Measurements from ENCODE around the gene HADHA. TPM values are rescaled to one million over a fixed set of nuclear protein-coding genes. Genes with fewer than 3 reads are reported as not detected.
A peak's percentile ranks its signal among the peaks of the same experiment; 100 is the strongest.

The HADHA gene
- total and polyA plus RNA-seq, 5 donors from 2014 or later: 68.8 to 140 (median 131) TPM

GRCh38 chr2:26177122-26177521 lies 67.3 kb downstream of the HADHA start:
- H3K27me3 Mint-ChIP-seq: peaks cover 48% of the 10 kb centered on the region
- peaks cover 0 to 3% (median 0%) of the 10 kb centered on the region in 7 donors for H3K9me3 Mint-ChIP-seq
- H3K27ac ChIP-seq (ENCODE audit: insufficient read depth, low read length, poor library complexity, severe bottlenecking): no peak overlapping the region
- no peak overlapping the region for H3K4me3 ChIP-seq (ENCODE audit: low read depth, low read length)
- DNase-seq (no peak), ATAC-seq (ENCODE audit: low read depth in 2 of 2) (no peak)
- H3K36me3 ChIP-seq (ENCODE audit: control insufficient read depth, insufficient read depth, low read length): no peaks in the 10 kb centered on the region
- peaks cover 0 to 19% (median 5%) of the 10 kb centered on the region in 4 donors for H3K4me1 Mint-ChIP-seq
- no peaks in the 10 kb centered on the region for H3K36me3 Mint-ChIP-seq
- H3K27ac Mint-ChIP-seq: no peak overlapping the region
- H3K4me1 ChIP-seq (ENCODE audit: control insufficient read depth, insufficient read depth, low read length, poor library complexity, severe bottlenecking): peaks cover 23% of the 10 kb centered on the region
- H3K9me3 ChIP-seq (ENCODE audit: control insufficient read depth in 2 of 2, low read length in 2 of 2): no peaks in the 10 kb centered on the region
- no peak overlapping the region for H3K4me3 Mint-ChIP-seq
- peaks cover 10% of the 10 kb centered on the region for H3K27me3 ChIP-seq (ENCODE audit: control insufficient read depth, insufficient read depth, low read length)

- Mint-ChIP-seq H3K36me3 (no peaks in the 10 kb centered on the region), H3K9me3 (peaks cover 0 to 4% (median 0%) of the 10 kb centered on the region in 7 donors), H3K4me1 (peaks cover 0 to 26% (median 9%) of the 10 kb centered on the region in 4 donors), H3K4me3 (peak overlapping the region in 2 of 4 donors; percentile 28 to 33), H3K27me3 (peaks cover 52% of the 10 kb centered on the region), H3K27ac (no peak overlapping the region)
- ATAC-seq (ENCODE audit: low read depth in 2 of 2) (no peak), DNase-seq (no peak)
- Histone ChIP-seq H3K36me3 (ENCODE audit: control insufficient read depth, insufficient read depth, low read length) (no peaks in the 10 kb centered on the region), H3K27me3 (ENCODE audit: control insufficient read depth, insufficient read depth, low read length) (peaks cover 10% of the 10 kb centered on the region), H3K4me1 (ENCODE audit: control insufficient read depth, insufficient read depth, low read length, poor library complexity, severe bottlenecking) (peaks cover 24% of the 10 kb centered on the region), H3K27ac (ENCODE audit: insufficient read depth, low read length, poor library complexity, severe bottlenecking) (no peak overlapping the region), H3K9me3 (ENCODE audit: control insufficient read depth in 2 of 2, low read length in 2 of 2) (no peaks in the 10 kb centered on the region), H3K4me3 (ENCODE audit: low read depth, low read length) (no peak overlapping the region)
Measured at GRCh38 chr2:26176279-26176615, 68.2 kb downstream of the HADHA start.

GRCh38 chr2:26175466-26176278 lies 68.8 kb downstream of the HADHA start:
- Histone ChIP-seq H3K4me3 (ENCODE audit: low read depth, low read length) (no peak overlapping the region), H3K36me3 (ENCODE audit: control insufficient read depth, insufficient read depth, low read length) (no peaks in the 10 kb centered on the region), H3K27ac (ENCODE audit: insufficient read depth, low read length, poor library complexity, severe bottlenecking) (no peak overlapping the region), H3K4me1 (ENCODE audit: control insufficient read depth, insufficient read depth, low read length, poor library complexity, severe bottlenecking) (peaks cover 24% of the 10 kb centered on the region), H3K9me3 (ENCODE audit: control insufficient read depth in 2 of 2, low read length in 2 of 2) (no peaks in the 10 kb centered on the region), H3K27me3 (ENCODE audit: control insufficient read depth, insufficient read depth, low read length) (peaks cover 10% of the 10 kb centered on the region)
- peaks cover 0 to 26% (median 9%) of the 10 kb centered on the region in 4 donors for H3K4me1 Mint-ChIP-seq
- H3K9me3 Mint-ChIP-seq: peaks cover 0 to 4% (median 0%) of the 10 kb centered on the region in 7 donors
- H3K27ac Mint-ChIP-seq: no peak overlapping the region
- no peak for ATAC-seq (ENCODE audit: low read depth in 2 of 2)
- no peak for DNase-seq
- peaks cover 53% of the 10 kb centered on the region for H3K27me3 Mint-ChIP-seq
- peak overlapping the region in 1 of 4 donors; percentile 33 for H3K4me3 Mint-ChIP-seq
- no peaks in the 10 kb centered on the region for H3K36me3 Mint-ChIP-seq

GRCh38 chr2:26174691-26175465 lies 69.6 kb downstream of the HADHA start:
- no peak overlapping the region for H3K27ac Mint-ChIP-seq

GRCh38 chr2:26173776-26174482 lies 70.5 kb downstream of the HADHA start:
- no peaks in the 10 kb centered on the region for H3K9me3 ChIP-seq (ENCODE audit: control insufficient read depth in 2 of 2, low read length in 2 of 2)
- Mint-ChIP-seq H3K27me3 (peaks cover 64% of the 10 kb centered on the region), H3K27ac (no peak overlapping the region), H3K4me1 (peaks cover 0 to 15% (median 7%) of the 10 kb centered on the region in 4 donors), H3K36me3 (no peaks in the 10 kb centered on the region), H3K4me3 (peak overlapping the region; percentile 79 to 89 (median 83)), H3K9me3 (peaks cover 0 to 4% (median 0%) of the 10 kb centered on the region in 7 donors)
- no peak overlapping the region for H3K4me3 ChIP-seq (ENCODE audit: low read depth, low read length)
- H3K36me3 ChIP-seq (ENCODE audit: control insufficient read depth, insufficient read depth, low read length): no peaks in the 10 kb centered on the region
- no peak overlapping the region for H3K27ac ChIP-seq (ENCODE audit: insufficient read depth, low read length, poor library complexity, severe bottlenecking)
- peaks cover 19% of the 10 kb centered on the region for H3K4me1 ChIP-seq (ENCODE audit: control insufficient read depth, insufficient read depth, low read length, poor library complexity, severe bottlenecking)
- H3K27me3 ChIP-seq (ENCODE audit: control insufficient read depth, insufficient read depth, low read length): peaks cover 12% of the 10 kb centered on the region
- no peak for DNase-seq
- ATAC-seq (ENCODE audit: low read depth in 2 of 2): no peak

More at GRCh38 chr2:26174691-26175465, 69.6 kb downstream of the HADHA start:
- ATAC-seq (ENCODE audit: low read depth in 2 of 2) (no peak), DNase-seq (no peak)
- Histone ChIP-seq H3K36me3 (ENCODE audit: control insufficient read depth, insufficient read depth, low read length) (no peaks in the 10 kb centered on the region), H3K4me1 (ENCODE audit: control insufficient read depth, insufficient read depth, low read length, poor library complexity, severe bottlenecking) (peaks cover 24% of the 10 kb centered on the region), H3K9me3 (ENCODE audit: control insufficient read depth in 2 of 2, low read length in 2 of 2) (no peaks in the 10 kb centered on the region), H3K27me3 (ENCODE audit: control insufficient read depth, insufficient read depth, low read length) (peaks cover 12% of the 10 kb centered on the region), H3K27ac (ENCODE audit: insufficient read depth, low read length, poor library complexity, severe bottlenecking) (no peak overlapping the region), H3K4me3 (ENCODE audit: low read depth, low read length) (no peak overlapping the region)
- Mint-ChIP-seq H3K27me3 (peaks cover 55% of the 10 kb centered on the region), H3K36me3 (no peaks in the 10 kb centered on the region), H3K4me3 (peak overlapping the region; percentile 2 to 89 (median 83)), H3K9me3 (peaks cover 0 to 4% (median 0%) of the 10 kb centered on the region in 7 donors), H3K4me1 (peaks cover 0 to 20% (median 9%) of the 10 kb centered on the region in 4 donors)

GRCh38 chr2:26172871-26173775 lies 71.3 kb downstream of the HADHA start, which contains the start of gene GAREM2:
Gene GAREM2 (plus strand): TSS chr2:26173088. CDS start chr2:26173221, 133 bp downstream.
- H3K27me3 ChIP-seq (ENCODE audit: control insufficient read depth, insufficient read depth, low read length): peaks cover 12% of the 10 kb centered on the region
- no peak within 1 kb of the TSS for H3K4me3 ChIP-seq (ENCODE audit: low read depth, low read length)
- H3K9me3 ChIP-seq (ENCODE audit: control insufficient read depth in 2 of 2, low read length in 2 of 2): no peaks in the 10 kb centered on the region
- peak within 1 kb of the TSS in 1 of 3 donors; percentile 55 for H3K27ac Mint-ChIP-seq
- H3K27me3 Mint-ChIP-seq: peaks cover 63% of the 10 kb centered on the region
- no peak for ATAC-seq (ENCODE audit: low read depth in 2 of 2)
- H3K27ac ChIP-seq (ENCODE audit: insufficient read depth, low read length, poor library complexity, severe bottlenecking): no peak within 1 kb of the TSS
- no peaks in the 10 kb centered on the region for H3K36me3 ChIP-seq (ENCODE audit: control insufficient read depth, insufficient read depth, low read length)
- peak within 1 kb of the TSS; percentile 41 to 91 (median 82) for H3K4me3 Mint-ChIP-seq
- peaks cover 17% of the 10 kb centered on the region for H3K4me1 ChIP-seq (ENCODE audit: control insufficient read depth, insufficient read depth, low read length, poor library complexity, severe bottlenecking)
- H3K9me3 Mint-ChIP-seq: peaks cover 0 to 4% (median 0%) of the 10 kb centered on the region in 7 donors
- peaks cover 0 to 15% (median 7%) of the 10 kb centered on the region in 4 donors for H3K4me1 Mint-ChIP-seq
- no peak for DNase-seq
- H3K36me3 Mint-ChIP-seq: no peaks in the 10 kb centered on the region

All from CD4-positive, CD25-positive, alpha-beta regulatory T cell (primary cell).